Ovary (tissue), 3 donors: ENCODE results near the gene MORC4.
A peak's percentile ranks its signal among the peaks of the same experiment; 100 is the strongest.

Experiments
- CTCF ChIP-seq, 3 donors: fragments of 450-650 bp in 2 of 3; fragments of 200-600 bp in 1 of 3; IDR thresholded peaks; one replicate each; pipeline versions ENCODE4 v1.5.1 to v1.8.0; 2016 to 2022; ENCODE audit warnings: antibody characterized with exemption in 3 of 3, mild to moderate bottlenecking in 1 of 3
- POLR2A ChIP-seq: fragments of 450-650 bp; IDR thresholded peaks from one replicate; pipeline ENCODE4 v1.6.1; 2017; ENCODE audit warnings: antibody characterized with exemption, mild to moderate bottlenecking, moderate library complexity
- donor health status: DM: no; HTN: no; CAD: no.

GRCh38 chrX:107000013-107000515, at the start of gene MORC4:
- TF ChIP-seq CTCF (IDR thresholded peaks at IDR 0.05) (no peak), POLR2A (peak; percentile 19)
